UCSD-AML1 (cell line): Measurements from ENCODE around the gene TRPC3.
A peak's percentile ranks its signal among the peaks of the same experiment; 100 is the strongest.

ENCODE experiments used
- DNase-seq: peaks from one replicate; lab custom pipeline; 2025; ENCODE audit not compliant: unreplicated experiment; lab: John Stamatoyannopoulos, UW

The TRPC3 gene

DNA sequence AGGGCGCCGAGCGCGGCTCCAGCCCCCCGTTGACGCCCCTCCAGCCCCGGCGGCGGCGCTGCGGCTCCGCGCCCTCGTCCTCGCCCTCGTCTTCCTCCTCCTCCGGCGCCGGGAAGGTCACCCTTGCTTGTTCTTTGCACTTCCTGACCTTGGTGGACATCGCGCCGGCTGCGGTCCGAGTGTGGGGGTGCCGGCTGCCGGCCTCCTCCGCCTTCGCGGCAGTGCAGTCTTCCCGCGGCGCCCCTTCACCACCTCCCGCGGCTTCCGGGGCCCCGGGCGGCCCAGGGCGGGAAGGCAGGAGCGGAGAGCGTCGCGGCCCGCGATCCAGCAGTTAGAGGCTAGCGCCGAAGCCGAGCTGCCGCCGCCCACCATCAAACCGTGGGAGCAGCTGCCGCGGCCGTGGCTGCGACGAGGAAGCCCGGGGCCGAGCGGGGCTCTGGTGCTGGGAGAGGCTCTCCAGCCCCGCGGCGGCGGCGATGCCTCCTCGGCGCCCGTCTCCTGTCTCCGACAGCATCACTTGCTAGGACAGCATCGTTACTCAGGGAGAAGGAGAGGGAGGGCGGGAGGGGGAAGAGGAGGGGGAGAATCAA, at the start of gene TRPC3:
Gene TRPC3, minus strand, starts transcription at position 540 of the 590 bp plus-strand sequence. Its CDS starts 380 bp downstream, at position 160.
- peak; percentile 12 for DNase-seq

GRCh38 chr4:122000849-122001248, 49.0 kb upstream of the TRPC3 start:
- no peak for DNase-seq

DNA sequence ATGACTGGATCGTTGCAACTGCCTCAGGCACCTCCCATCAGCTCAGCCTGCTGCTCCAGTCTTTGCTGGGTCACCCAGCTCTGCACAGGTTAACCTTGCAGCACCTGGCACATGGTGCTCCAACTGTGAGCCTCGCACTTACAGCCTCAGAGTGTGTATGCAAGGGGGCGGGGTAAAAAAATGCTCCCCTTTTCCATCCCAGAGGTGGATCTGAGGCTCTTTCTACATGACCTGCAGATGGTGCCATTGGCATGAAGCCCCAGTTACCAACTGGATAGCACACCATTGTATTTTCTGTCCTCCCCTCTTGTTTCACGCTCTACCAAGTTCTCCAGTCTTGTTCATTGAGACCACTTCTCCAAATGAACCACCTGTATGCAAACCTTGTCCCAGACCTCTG, 46.2 kb upstream of the TRPC3 start:
- DNase-seq: no peak

GRCh38 chr4:121995790-121996537, 44.1 kb upstream of the TRPC3 start:
- no peak for DNase-seq

DNA sequence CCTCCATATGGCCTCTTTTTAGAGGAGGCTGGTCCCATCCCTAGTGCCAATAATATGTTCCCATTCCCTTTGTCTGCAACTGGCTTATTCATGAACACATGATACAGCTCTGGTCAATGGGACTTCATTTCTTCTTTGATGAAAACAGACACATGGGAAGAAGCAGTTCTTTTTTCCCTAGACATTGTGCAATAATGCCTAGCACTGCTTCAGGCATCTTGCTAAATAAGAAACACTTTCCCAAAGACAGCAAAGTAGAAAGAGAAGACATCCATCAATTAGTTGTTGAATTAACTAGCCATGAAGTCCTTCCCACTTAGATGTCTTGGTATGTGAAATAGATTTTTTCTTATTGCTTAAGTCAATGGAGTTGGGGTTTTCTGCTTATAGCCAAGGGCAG, 40.1 kb upstream of the TRPC3 start:
- DNase-seq: no peak

DNA sequence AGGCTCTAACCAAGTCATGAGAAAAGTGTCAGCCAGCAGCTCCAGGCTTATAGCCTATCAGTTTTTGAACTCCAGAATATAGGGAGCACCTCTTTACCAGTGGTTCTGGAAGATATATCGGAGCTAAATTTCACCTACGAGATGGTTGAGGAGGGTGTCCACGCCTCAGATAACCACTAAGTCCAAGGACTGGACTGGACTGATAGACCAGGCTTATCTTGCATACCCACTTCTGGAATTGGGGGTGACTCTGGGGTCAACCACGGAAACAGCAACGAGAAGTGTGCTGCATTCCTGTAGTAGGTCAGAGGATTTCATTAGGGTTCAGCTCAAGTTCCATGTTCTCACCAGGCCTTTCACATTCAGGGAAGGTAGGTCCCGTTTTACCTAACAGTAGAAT, 38.6 kb upstream of the TRPC3 start:
- no peak for DNase-seq

- no peak for DNase-seq
These were observed 37.9 kb upstream of the TRPC3 start for GRCh38 chr4:121989715-121990114.

DNA sequence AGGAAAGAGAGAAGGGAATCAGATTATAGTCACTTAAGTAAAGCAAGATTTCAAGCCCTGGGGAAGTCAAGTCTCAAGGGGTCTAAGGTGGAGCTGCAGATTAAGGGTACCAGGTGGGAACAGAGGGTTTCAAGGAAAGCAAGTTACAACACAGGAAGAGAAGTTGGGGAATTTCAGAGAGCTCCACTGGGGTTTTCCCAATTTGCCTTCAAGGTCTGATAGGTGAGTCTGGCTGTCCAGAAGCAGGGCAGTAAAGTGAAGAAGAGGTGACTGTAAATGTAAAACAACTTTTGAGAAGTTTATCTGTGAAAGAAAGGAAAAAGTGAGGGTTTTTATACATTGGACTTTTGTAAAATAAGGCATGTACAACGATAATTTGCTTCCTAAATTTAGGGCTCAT, 37.1 kb upstream of the TRPC3 start:
- DNase-seq: no peak

DNA sequence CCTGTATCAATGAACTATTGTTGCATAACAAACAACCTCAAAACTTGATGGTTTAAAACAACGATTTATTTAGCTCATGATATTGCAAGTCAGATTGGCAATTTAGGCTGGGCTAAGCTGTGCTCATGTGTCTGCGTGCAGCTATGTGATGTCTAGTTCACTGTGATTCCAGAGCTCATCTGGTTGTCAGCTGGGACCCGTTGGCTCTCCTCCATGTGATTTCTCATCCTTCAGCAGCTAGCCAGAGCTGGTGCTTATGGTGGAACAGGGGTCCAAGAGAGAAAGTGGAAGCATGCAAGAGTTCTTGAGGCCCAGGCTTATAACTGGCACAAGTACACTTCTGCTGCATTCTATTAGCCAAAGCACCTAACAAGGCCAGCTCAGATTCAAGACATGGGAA, 28.8 kb upstream of the TRPC3 start:
- DNase-seq: no peak

- DNase-seq: no peak
These were observed 26.3 kb upstream of the TRPC3 start for GRCh38 chr4:121978172-121978516.

GRCh38 chr4:121977251-121978171, 25.7 kb upstream of the TRPC3 start:
- no peak for DNase-seq

- DNase-seq: no peak
These were observed 23.9 kb upstream of the TRPC3 start for GRCh38 chr4:121975784-121976183.

GRCh38 chr4:121973816-121974215, 22.0 kb upstream of the TRPC3 start:
- no peak for DNase-seq

DNA sequence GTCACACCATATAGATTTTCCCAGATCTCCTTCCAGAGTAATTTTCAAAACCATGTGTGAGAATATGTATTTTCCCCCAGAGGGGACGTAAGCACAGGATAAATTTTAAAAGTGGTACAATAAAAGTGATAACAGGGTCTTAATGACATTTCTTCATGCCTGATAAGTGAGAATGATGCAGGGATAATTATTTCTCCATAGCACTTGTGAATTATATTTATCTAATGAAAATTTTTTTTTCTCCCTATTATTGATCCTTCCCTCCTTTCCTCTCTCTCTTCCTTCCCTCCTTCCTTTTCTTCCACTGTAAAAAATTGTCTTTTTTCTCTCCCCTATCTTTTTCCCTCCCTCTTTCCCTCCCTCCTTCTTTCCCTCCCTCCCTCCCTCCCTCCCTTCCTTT, 17.0 kb upstream of the TRPC3 start:
- no peak for DNase-seq

- no peak for DNase-seq
These were observed 13.1 kb upstream of the TRPC3 start for GRCh38 chr4:121964958-121965357.

DNA sequence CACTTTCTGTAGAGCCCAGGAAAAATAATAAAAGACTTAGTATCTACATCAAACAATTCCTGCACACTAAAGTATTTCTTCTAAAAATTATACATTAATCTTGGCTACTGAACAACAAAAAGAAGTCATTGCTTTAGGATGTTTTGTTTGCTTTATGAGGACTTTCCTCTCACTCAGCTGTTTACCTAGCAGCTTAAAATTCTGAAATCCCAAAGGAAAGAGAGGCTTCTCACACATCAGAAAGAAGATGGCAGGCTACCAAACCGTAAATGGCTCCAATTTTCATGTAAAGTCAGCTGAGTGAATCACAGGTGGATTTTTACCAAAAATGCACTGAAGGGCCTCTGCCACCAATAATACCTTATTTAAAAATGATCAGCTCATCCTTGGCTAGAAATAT, 9.0 kb upstream of the TRPC3 start:
- DNase-seq: no peak

- no peak for DNase-seq
These were observed 6.9 kb upstream of the TRPC3 start for GRCh38 chr4:121958777-121959176.

GRCh38 chr4:121957266-121957665, 5.4 kb upstream of the TRPC3 start:
- no peak for DNase-seq

- no peak for DNase-seq
These were observed 2.0 kb upstream of the TRPC3 start for GRCh38 chr4:121953860-121954259.

DNA sequence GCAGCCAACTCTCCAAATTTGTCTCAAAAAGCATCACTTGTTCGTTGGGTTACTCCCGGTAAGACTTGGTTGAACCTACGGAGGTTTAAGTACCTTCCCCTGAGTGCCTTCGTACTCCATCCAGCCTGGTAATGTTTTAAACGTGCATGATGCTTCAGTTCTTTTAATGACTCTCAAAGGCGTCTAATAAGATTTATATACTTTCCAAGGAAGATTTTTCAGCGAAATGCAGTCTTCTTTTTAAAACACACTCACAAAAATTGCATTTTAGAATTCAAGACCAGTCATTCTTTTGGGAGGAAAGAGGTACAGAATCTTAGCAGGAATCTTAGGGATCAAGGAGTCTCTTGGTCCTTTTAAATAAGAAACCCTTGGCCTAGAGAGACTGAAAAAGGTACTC, 430 bp upstream of the TRPC3 start:
- DNase-seq: no peak

DNA sequence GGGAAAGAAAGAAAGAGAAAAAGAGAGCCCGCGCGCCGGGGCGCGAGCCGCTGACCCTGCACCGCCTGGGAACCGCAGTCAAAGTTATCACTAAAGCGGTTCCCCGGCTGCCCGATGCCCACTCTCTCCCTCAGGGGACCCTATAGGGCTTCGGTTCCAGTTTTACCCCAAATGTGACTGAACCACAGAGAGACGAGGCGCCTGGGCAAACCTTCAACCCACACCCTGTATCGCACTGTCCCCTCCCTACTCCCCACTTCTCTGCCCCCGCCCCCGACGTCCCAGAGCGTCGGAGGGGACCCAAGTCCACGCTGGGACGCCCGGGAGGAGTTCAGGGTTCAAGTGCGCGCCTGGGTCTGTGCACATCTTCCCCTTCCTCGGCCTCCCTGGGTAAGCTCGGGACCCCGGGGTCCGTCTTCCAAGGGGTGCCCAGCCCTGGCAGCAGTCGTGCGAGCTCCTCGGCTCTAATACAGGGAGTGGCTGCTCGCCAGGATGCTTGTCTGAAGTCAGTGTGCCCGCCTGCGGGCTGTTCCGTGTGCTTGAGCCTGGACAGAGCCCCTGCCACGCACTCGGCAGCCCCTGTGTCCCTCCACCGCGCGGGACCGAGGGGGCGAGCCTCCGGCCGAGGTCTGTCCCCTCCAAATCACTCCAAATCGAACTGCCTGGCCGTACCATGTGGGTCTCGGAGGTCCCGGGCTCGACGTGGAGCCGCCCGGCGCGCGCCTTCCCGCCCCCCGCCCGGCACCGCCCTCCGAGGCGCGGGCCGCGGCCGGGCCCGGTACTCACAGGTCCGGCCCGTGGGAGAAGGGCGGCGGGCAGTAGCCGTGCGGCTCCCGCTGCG, 960 bp downstream of the TRPC3 start:
- no peak for DNase-seq
